Measurements from ENCODE around the gene FAM168A.

DNA sequence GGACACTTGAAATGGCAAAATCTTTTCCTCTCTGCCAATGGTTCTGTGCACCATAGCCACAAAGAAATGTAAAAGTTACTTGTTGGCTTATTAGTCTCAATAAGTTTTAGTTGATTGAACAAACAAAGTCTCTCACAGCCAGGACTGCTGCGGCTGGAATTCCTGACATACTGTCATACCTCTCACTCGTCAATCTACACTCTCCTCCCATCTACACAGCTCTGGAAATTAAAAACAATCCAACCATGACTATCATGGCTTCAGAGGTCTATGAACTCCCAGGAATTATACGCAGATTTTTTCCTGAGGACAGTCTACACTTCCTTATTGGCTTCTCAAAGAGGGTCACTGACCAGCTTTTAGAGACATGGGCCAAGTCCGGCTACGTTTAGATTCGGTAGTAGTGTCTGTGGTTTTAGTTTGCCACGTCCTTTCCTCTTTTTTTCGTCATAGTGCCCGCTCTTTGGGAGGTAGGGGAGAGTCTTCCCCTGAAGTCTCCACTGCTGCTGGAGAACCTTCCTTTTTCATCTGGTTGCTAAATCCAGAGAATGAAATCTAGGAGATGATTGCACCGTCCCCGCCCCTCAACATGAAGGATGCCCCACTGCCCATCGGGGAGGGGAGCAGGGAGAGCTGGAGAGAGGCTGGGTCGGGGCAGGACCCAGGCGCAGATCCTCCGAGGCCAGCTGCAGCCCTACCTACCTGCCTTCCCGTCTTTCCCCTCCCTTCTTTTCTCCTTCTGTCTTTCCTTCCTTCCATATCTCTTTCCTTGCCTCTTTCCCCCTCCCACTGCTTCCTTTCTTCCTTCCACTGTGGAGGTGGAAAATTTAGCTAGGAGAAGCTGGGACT is 47.4 kb upstream of the FAM168A start:
- TF ChIP-seq, protein P1, sequence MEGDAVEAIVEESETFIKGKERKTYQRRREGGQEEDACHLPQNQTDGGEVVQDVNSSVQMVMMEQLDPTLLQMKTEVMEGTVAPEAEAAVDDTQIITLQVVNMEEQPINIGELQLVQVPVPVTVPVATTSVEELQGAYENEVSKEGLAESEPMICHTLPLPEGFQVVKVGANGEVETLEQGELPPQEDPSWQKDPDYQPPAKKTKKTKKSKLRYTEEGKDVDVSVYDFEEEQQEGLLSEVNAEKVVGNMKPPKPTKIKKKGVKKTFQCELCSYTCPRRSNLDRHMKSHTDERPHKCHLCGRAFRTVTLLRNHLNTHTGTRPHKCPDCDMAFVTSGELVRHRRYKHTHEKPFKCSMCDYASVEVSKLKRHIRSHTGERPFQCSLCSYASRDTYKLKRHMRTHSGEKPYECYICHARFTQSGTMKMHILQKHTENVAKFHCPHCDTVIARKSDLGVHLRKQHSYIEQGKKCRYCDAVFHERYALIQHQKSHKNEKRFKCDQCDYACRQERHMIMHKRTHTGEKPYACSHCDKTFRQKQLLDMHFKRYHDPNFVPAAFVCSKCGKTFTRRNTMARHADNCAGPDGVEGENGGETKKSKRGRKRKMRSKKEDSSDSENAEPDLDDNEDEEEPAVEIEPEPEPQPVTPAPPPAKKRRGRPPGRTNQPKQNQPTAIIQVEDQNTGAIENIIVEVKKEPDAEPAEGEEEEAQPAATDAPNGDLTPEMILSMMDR (IDR thresholded peaks at IDR 0.05): no peak
- no peak for TF ChIP-seq EP300 (IDR thresholded peaks at IDR 0.05)

All from ovary (tissue), 3 donors.